Measurements from ENCODE around the gene MCOLN1.

GRCh38 chr19:7545300-7545699 is 22.9 kb downstream of the MCOLN1 start:
- TF ChIP-seq CTCF (IDR thresholded peaks at IDR 0.05) (no peak), POLR2A (IDR thresholded peaks at IDR 0.05) (no peak)

Measured in thyroid gland (tissue), 4 donors.